ENCODE results near the gene ZNF140.

Gene ZNF140

GRCh38 chr12:133130038-133130807 is 49.5 kb downstream of the ZNF140 start, which contains the start of the genes ZNF10 and ZNF891:
Gene ZNF10, plus strand, starts transcription at chr12:133130627. Its CDS starts 13,866 bp downstream, at chr12:133144493.
Gene ZNF891, minus strand, starts transcription at chr12:133130274. Its CDS starts 8,356 bp downstream, at chr12:133121918.
- peak; percentile 90 for DNase-seq (ENCODE audit: low read depth)

DNA sequence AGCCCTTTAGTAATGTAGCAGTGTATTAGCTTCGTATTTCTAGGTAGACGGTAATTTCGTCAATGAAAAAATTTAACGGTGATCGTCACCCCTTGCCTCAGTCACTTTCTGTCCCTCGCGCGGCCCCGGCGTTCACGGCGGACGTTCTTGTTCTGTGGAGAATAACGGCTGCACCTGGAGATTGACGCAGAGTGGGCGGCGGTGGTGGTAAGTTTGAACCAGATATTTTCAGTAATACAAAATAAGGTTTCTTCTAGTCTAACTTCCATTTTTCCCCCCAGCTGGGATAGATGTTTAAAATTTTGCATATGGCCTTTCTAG is 50.0 kb downstream of the ZNF140 start:
- DNase-seq (ENCODE audit: low read depth): no peak

- no peak for DNase-seq (ENCODE audit: low read depth)
Measured at GRCh38 chr12:133135747-133136146, 55.0 kb downstream of the ZNF140 start.

- no peak for DNase-seq (ENCODE audit: low read depth)
Measured at GRCh38 chr12:133145981-133146380, 65.3 kb downstream of the ZNF140 start.

DNA sequence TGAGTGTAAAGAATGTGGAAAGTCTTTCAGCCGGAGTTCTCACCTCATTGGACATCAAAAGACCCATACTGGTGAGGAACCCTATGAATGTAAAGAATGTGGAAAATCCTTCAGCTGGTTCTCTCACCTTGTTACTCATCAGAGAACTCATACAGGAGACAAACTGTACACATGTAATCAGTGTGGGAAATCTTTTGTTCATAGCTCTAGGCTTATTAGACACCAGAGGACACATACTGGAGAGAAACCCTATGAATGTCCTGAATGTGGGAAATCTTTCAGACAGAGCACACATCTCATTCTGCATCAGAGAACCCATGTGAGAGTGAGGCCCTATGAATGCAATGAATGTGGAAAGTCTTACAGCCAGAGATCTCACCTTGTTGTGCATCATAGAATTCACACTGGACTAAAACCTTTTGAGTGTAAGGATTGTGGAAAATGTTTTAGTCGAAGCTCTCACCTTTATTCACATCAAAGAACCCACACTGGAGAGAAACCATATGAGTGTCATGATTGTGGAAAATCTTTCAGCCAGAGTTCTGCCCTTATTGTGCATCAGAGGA is 75.5 kb downstream of the ZNF140 start:
- DNase-seq (ENCODE audit: low read depth): no peak

Measured in GM04504 (cell line).